Astrocyte of the spinal cord (primary cell): ENCODE measurements around the gene NFU1.

Source experiments
- DNase-seq: peaks from one replicate; pipeline ENCODE4 v3.0.0; 2011; ENCODE audit warnings: low read depth, low spot score
- H3K4me3 ChIP-seq: 2 replicates; pipeline ENCODE4 v1.5.1; 2011; ENCODE audit warnings: low read depth, mild to moderate bottlenecking, low read length, moderate library complexity
- in situ Hi-C: cut with HindIII; loops from 2 replicates; pipeline ENCODE4 v1.10.0; 2017; ENCODE audit warnings: low sequenced_read_pairs
- TF ChIP-seq, protein P1 (sequence below): IDR thresholded peaks from 2 replicates; pipeline ENCODE4 v1.5.1; 2012; ENCODE audit warnings: low read depth, mild to moderate bottlenecking, low read length, inconsistent platforms

NFU1 gene

GRCh38 chr2:69382547-69382946, 54.7 kb downstream of the NFU1 start:
- H3K4me3 ChIP-seq, result no peak overlapping the region
- no peak for DNase-seq
- in situ Hi-C loops, result no loop called here
- TF ChIP-seq, protein P1, sequence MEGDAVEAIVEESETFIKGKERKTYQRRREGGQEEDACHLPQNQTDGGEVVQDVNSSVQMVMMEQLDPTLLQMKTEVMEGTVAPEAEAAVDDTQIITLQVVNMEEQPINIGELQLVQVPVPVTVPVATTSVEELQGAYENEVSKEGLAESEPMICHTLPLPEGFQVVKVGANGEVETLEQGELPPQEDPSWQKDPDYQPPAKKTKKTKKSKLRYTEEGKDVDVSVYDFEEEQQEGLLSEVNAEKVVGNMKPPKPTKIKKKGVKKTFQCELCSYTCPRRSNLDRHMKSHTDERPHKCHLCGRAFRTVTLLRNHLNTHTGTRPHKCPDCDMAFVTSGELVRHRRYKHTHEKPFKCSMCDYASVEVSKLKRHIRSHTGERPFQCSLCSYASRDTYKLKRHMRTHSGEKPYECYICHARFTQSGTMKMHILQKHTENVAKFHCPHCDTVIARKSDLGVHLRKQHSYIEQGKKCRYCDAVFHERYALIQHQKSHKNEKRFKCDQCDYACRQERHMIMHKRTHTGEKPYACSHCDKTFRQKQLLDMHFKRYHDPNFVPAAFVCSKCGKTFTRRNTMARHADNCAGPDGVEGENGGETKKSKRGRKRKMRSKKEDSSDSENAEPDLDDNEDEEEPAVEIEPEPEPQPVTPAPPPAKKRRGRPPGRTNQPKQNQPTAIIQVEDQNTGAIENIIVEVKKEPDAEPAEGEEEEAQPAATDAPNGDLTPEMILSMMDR, result no peak

DNA sequence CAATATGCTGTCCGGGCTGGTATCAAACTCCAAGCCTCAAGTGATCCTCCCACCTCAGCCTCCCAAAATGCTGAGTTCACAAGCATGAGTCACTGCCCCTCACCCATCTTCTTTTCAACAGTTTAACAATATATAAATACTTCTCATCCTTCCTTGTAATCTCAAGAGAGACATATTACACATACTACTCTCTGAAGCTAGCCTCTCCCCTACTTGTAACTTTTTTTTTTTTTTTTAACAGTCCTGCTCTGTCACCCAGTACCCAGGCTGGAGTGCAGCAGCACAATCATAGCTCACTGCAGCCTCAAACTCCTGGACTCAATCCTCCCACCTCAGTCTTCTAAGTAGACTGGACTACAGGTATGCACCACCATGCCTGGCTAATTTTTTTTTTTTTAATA, 55.9 kb downstream of the NFU1 start:
- DNase-seq, result no peak
- H3K4me3 ChIP-seq, result no peak overlapping the region
- in situ Hi-C loops, result no loop called here
- TF ChIP-seq, protein P1, result no peak

DNA sequence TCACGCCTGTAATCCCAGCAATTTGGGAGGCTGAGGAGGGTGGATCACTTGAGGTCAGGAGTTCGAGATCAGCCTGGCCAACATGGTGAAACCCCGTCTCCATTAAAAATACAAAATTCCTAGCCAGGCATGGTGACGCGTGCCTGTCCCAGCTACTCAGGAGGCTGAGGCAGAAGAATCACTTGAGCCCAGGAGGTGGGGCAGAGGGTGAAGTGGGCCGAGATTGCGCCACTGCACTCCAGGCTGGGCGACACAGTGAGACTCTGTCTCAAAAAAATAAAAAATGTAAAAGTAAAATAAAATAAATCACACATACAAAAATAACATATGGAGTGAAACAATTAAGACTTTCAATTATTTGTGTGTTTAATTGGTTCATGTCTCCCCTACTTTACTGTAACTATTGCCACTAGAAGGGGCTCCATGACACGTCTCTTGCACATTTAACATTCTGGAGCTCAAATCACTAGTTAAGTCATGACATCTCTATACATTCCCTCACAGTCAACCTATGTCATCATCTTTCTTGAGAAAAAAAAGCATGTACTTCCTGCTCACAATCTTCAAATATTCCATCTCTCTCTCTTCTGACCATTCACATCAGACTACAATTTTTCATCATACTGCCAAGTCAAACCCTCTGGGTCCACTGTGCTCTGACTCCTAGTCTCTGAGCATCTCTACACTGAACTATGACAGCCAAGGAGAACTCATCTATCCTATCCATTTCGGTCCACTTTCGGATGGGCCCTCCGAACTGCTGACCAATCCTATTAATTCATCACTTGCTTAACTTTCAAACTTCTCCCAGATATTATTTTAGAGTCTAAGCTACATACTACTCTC, 56.9 kb downstream of the NFU1 start:
- TF ChIP-seq, protein P1, result no peak
- in situ Hi-C loops, result no loop called here
- H3K4me3 ChIP-seq, result no peak overlapping the region
- no peak for DNase-seq

DNA sequence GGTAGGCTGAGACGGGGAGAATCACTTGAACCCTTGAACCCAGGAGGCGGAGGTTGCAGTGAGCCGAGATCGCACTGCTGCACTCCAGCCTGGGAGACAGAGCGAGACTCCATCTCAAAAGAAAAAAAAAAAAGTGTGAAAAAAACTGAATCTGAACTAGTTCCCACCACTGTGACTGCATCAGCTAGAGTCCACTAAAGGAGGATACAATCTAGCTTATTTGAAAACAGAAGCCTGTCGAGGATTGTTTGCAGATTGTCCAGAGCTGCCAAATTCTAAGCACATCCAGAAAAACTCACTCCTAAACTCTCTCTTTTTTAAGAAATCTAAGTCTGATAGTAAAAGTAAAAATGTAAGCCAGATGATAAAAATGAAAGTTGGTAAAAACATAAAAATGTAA, 60.8 kb downstream of the NFU1 start:
- TF ChIP-seq, protein P1, result no peak
- H3K4me3 ChIP-seq, result no peak overlapping the region
- DNase-seq, result no peak
- in situ Hi-C loops, result no loop called here

DNA sequence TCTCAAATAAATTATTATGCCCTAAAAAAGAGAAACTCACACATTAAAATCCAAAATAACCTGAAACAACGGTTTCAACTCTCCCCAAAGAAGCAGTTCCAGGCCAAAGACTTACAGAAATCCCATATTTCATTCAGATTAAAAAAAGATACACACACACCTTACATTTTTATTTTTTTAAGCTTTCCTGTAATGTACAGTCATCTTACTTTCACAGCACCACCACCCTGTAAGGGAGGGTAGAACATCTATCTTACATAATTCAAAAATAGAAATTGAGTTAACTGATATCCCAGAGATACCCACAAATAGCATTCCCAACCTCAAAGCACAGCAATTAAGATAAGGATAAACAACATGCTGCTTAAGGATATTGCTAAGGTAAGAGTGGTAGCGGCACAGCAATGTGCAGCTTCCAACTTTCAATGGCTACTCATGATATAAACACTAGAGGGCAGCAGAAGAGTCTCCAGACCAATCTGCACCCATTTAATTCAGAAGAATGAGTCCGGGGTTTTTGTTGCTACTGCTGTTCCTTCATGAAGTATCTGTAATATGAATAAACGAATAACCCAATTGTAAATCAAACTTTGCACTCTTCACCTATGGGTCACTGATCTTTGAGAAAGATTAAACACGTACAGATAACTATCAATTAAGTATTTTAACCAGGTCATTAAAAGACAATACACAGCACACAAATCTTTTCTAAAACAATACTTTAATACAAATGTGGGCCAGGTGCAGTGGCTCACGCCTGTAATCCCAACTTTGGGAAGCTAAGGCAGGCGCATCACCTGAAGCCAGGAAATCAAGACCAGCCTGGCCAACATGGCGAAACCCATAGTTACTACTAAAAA, 61.5 kb downstream of the NFU1 start:
- TF ChIP-seq, protein P1, result peak; percentile 45
- in situ Hi-C loops, result no loop called here
- no peak overlapping the region for H3K4me3 ChIP-seq
- DNase-seq, result no peak

DNA sequence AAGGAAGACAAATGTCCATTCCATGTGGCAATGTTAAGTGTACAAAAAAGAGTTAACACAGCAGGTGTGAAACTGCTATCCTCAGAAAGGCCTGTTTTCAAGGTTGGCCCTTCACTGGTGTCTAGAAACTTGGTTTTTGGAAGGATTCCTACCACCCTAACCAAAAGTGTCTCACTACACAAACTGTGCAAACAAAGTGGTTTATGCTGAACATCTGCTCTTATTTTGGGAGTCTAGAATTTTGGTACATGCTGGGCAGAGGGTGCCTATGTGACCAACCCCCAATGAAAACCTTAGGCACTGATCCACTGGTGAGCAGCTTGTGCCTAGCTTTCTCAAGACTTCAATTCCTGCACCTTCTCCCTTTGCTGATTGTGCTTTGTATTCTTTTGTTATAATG, 64.5 kb downstream of the NFU1 start:
- in situ Hi-C loops, result no loop called here
- H3K4me3 ChIP-seq, result no peak overlapping the region
- TF ChIP-seq, protein P1, result no peak
- DNase-seq, result no peak
